ENCODE measurements around the gene CFLAR. TPM values are rescaled to one million over a fixed set of nuclear protein-coding genes. Genes with fewer than 3 reads are reported as not detected.

Gene CFLAR
- total and polyA plus RNA-seq, 2 of the 4 experiments (the other 2 are of a cell fraction), result 29.2 to 59.9 TPM

DNA sequence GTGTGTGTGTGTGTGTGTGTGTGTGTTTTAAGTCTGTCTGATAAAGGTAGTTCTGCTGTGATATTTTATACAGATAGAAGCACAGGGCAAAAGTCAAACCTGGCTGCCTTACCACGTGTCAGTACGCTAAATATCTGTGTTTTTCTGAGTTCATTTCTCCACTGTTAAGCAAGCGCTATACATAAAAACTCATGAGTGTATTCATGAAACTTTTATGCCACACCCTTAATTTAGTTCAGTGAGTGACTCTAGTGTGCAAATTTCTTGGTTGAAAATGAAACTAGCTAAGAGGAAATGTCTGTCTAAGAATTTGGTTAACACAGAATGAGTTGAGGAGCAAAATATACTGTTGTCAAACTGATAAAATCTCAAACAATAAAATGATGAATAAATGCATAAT, 78.1 kb downstream of the CFLAR start:
- H3K9me3 ChIP-seq (ENCODE audit: control insufficient read depth, insufficient read depth, low read length), result no peaks in the 10 kb centered on the region
- no peak overlapping the region for H2AFZ ChIP-seq (replicated peaks; ENCODE audit: low read length, poor library complexity)
- no peak overlapping the region for H2AK9ac ChIP-seq (replicated peaks; ENCODE audit: low read depth, low read length, poor library complexity)
- H4K8ac ChIP-seq (ENCODE audit: low read depth in 2 of 2, low read length in 2 of 2), result no peak overlapping the region
- H3K18ac ChIP-seq (ENCODE audit: low read depth, low read length), result no peak overlapping the region
- POLR2A ChIA-PET (ENCODE audit: unreplicated experiment), result no interaction called here
- no peaks in the 10 kb centered on the region for H4K20me1 ChIP-seq (ENCODE audit: insufficient read depth, low read length)
- H3K14ac ChIP-seq (replicated peaks; ENCODE audit: low read depth, low read length), result no peak overlapping the region
- H3K4ac ChIP-seq (ENCODE audit: low read depth, low read length), result no peak overlapping the region
- in situ Hi-C loops (cut with MboI; ENCODE audit: low sequenced_read_pairs), result no loop called here
- no peak overlapping the region for H2AK5ac ChIP-seq (ENCODE audit: low read depth, low read length)
- H3K9me1 ChIP-seq (ENCODE audit: insufficient read depth, low read length), result no peaks in the 10 kb centered on the region
- H3K4me3 ChIP-seq (ENCODE audit: insufficient read depth, low read depth, low read length), result no peak overlapping the region
- no TSS peak for BruUV-seq (replicated peaks)
- H3K56ac ChIP-seq (ENCODE audit: extremely low read depth, insufficient read depth, low read length), result no peak overlapping the region
- no peak overlapping the region for H2BK120ac ChIP-seq (ENCODE audit: low read depth, low read length)
- ATAC-seq (ENCODE audit: low read depth) (no peak), DNase-seq (no peak)
- CTCF ChIA-PET, result interaction anchor here (1.2 to 1.6 kb wide), 2 partner anchors 16 to 38 kb away, joined by 3 to 6 read pairs; no protein-coding TSS in a partner anchor
- H3K4me1 ChIP-seq (ENCODE audit: control insufficient read depth, insufficient read depth, low read length), result no peaks in the 10 kb centered on the region
- no peaks in the 10 kb centered on the region for H3K36me3 ChIP-seq (ENCODE audit: control insufficient read depth, insufficient read depth, low read length)
- H4K5ac ChIP-seq (ENCODE audit: low read depth, low read length), result no peak overlapping the region
- no peak overlapping the region for H2BK15ac ChIP-seq (ENCODE audit: low read depth, low read length)
- no peak overlapping the region for H4K91ac ChIP-seq (ENCODE audit: insufficient read depth, low read depth, low read length)
- peaks cover 6% of the 10 kb centered on the region; the same call in 1 of the 2 replicates for H3K27me3 ChIP-seq (ENCODE audit: control insufficient read depth, insufficient read depth, low read length)
- H3K9ac ChIP-seq (ENCODE audit: low read depth, low read length), result no peak overlapping the region
- no CpG with 5 or more reads among the region's 3 CpGs for WGBS, 2 experiments (ENCODE audit: extremely low coverage in 2 of 2, insufficient read length in 1 of 2)
- H3K23ac ChIP-seq (ENCODE audit: low read depth, low read length), result no peak overlapping the region
- H3K79me1 ChIP-seq (ENCODE audit: low read depth in 1 of 2, low read length in 2 of 2), result no peaks in the 10 kb centered on the region
- TF ChIP-seq, protein P1, sequence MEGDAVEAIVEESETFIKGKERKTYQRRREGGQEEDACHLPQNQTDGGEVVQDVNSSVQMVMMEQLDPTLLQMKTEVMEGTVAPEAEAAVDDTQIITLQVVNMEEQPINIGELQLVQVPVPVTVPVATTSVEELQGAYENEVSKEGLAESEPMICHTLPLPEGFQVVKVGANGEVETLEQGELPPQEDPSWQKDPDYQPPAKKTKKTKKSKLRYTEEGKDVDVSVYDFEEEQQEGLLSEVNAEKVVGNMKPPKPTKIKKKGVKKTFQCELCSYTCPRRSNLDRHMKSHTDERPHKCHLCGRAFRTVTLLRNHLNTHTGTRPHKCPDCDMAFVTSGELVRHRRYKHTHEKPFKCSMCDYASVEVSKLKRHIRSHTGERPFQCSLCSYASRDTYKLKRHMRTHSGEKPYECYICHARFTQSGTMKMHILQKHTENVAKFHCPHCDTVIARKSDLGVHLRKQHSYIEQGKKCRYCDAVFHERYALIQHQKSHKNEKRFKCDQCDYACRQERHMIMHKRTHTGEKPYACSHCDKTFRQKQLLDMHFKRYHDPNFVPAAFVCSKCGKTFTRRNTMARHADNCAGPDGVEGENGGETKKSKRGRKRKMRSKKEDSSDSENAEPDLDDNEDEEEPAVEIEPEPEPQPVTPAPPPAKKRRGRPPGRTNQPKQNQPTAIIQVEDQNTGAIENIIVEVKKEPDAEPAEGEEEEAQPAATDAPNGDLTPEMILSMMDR (conservative IDR thresholded peaks at IDR 0.05; ENCODE audit: low read depth, low read length), result no peak
- no peak for TF ChIP-seq MAZ (IDR thresholded peaks at IDR 0.05; ENCODE audit: borderline replicate concordance, low read depth, low read length)
- TF ChIP-seq RCOR1 (IDR thresholded peaks at IDR 0.05; ENCODE audit: insufficient replicate concordance, low read length), result no peak
- no peak for TF ChIP-seq CHD1 (IDR thresholded peaks at IDR 0.05; ENCODE audit: low read depth, low read length)
- TF ChIP-seq SMC3 (IDR thresholded peaks at IDR 0.05; ENCODE audit: low read depth, low read length), result no peak
- no peak for TF ChIP-seq RAD21 (IDR thresholded peaks at IDR 0.05; ENCODE audit: low read length)
- no peak for TF ChIP-seq POLR2A (IDR thresholded peaks at IDR 0.05; ENCODE audit: low read depth, low read length)
- no peak for TF ChIP-seq FOS (IDR thresholded peaks at IDR 0.05; ENCODE audit: low read depth, low read length)
- no peak overlapping the region for H2BK20ac ChIP-seq (ENCODE audit: low read depth, low read length)
- no peak overlapping the region for H3K4me2 ChIP-seq (ENCODE audit: low read depth, low read length)
- dilution Hi-C loops (cut with HindIII; ENCODE audit: low sequenced_read_pairs, unreplicated experiment), result no loop called here
- H3K27ac ChIP-seq (ENCODE audit: insufficient read depth, low read length), result no peak overlapping the region
- H2BK5ac ChIP-seq (ENCODE audit: low read depth, low read length, poor library complexity, severe bottlenecking), result no peak overlapping the region
- intact Hi-C loops (cut with micrococcal nuclease), result no loop called here

Measured in IMR-90 (cell line).